Choroid plexus epithelial cell (primary cell): ENCODE measurements around the gene PLCL2.

Experiments
- DNase-seq: peaks from one replicate; pipeline ENCODE4 v3.0.0-alpha.2; 2010; ENCODE audit warnings: low read depth
- H3K4me3 ChIP-seq: 2 replicates; pipeline ENCODE4 v1.5.1; 2011; ENCODE audit warnings: low read depth, mild to moderate bottlenecking, control low read depth, low read length, moderate library complexity
- TF ChIP-seq, protein P1 (sequence below): conservative IDR thresholded peaks from 2 replicates; pipeline ENCODE4 v1.5.1; 2011; ENCODE audit warnings: low read depth, mild to moderate bottlenecking, control low read depth, inconsistent platforms, low read length, moderate library complexity

PLCL2 gene

DNA sequence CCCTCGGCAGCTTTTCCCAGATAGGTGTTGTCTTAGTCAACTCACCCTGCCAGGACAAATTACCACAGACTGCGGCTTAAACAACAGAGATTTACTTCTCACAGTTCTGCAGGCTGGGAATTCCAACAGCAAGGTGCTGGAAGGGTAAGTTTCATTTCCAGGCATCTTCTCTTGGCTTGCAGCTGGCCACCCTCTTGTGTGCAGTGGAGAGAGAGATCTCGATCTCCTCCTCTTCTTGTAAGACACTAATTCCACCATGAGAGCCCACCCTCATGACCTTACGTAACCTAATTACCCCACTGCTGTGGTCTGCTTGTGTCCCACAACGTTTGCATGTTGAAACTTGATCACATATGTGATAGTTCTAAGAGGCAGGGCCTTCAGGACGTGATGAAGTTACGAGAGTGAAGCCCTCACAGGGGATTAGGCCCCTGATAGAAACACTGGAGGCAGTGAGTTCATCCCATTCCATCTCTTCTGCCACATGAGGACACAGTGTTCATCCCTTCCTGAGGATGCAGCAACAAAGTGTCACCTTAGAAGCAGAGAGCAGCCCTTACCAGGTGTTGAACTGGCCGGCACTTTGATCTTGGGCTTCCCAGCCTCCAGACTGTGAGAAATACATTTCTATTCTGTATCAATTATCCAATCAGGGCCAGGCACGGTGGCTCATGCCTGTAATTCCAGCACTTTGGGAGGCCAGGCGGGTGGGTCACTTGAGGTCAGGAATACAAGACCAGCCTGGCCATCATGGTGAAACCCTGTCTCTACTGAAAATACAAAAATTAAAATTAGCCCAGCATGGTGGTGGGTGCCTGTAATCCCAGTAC lies 247.7 kb downstream of the PLCL2 start:
- DNase-seq: no peak
- TF ChIP-seq, protein P1, sequence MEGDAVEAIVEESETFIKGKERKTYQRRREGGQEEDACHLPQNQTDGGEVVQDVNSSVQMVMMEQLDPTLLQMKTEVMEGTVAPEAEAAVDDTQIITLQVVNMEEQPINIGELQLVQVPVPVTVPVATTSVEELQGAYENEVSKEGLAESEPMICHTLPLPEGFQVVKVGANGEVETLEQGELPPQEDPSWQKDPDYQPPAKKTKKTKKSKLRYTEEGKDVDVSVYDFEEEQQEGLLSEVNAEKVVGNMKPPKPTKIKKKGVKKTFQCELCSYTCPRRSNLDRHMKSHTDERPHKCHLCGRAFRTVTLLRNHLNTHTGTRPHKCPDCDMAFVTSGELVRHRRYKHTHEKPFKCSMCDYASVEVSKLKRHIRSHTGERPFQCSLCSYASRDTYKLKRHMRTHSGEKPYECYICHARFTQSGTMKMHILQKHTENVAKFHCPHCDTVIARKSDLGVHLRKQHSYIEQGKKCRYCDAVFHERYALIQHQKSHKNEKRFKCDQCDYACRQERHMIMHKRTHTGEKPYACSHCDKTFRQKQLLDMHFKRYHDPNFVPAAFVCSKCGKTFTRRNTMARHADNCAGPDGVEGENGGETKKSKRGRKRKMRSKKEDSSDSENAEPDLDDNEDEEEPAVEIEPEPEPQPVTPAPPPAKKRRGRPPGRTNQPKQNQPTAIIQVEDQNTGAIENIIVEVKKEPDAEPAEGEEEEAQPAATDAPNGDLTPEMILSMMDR: no peak
- no peak overlapping the region for H3K4me3 ChIP-seq

DNA sequence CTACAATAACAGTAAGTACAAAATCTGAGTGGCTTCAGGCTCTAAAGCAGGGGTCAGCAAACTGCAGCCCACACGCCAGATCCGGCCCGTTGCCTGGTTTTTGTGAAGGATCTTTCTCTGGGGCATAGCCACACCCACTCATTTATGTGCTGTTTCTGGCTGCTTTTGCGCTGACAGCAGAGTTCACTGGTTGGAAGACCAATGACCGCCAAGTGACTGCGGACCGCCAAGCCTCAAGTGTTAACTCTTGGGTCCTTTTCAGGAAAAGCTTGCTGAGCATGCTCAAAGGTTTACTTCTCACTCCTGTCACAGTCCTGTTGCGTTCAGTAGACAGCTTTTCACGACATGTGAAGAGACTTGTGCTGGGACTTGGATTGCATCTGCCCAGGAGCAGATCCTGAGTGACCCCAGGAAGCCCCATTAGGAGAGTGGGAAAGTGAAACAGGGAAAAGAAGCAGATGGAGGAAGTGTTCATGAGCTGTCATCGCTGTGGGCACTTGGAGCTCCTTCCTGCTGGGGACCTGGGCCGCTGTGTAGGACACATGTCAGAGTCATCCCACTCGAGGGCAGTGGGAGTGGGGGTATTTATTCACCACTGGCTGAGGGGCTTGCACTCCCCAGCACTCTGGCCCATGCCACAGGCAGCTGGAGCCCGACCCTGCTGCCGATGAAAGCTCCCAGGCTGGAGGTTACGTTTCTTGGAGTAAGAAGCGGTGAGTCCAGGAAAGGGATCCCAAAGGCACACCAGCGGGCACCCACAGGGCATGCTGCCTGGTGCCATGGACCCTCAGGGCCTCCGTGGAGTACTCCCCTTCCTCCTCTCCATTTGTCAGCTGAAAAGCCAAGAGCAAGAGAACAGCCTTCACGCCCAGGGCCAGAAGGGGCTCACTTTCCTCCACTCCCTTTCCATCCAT lies 249.1 kb downstream of the PLCL2 start:
- TF ChIP-seq, protein P1: no peak
- no peak for DNase-seq

DNA sequence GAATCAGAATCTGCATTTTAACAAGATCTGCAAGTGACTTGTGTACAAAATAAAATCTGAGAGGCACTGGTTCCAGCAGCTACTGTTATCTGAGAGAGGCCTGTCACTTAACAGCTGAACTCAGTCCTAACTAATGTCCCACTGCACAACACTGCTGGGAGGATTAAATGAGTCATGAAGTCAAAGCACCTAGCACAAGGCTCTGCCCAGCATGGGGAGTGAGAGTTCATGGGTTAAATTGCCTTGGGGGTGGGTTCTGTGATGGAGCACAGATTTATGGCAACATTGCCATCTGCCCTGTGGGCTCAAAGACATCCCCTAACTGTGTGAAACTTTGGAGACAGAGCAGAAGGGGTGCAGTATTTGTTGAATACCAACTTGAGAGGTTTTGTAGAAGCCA lies 250.9 kb downstream of the PLCL2 start:
- DNase-seq: no peak

More for the DNA sequence above, 249.1 kb downstream of the PLCL2 start:
- H3K4me3 ChIP-seq: no peak overlapping the region

DNA sequence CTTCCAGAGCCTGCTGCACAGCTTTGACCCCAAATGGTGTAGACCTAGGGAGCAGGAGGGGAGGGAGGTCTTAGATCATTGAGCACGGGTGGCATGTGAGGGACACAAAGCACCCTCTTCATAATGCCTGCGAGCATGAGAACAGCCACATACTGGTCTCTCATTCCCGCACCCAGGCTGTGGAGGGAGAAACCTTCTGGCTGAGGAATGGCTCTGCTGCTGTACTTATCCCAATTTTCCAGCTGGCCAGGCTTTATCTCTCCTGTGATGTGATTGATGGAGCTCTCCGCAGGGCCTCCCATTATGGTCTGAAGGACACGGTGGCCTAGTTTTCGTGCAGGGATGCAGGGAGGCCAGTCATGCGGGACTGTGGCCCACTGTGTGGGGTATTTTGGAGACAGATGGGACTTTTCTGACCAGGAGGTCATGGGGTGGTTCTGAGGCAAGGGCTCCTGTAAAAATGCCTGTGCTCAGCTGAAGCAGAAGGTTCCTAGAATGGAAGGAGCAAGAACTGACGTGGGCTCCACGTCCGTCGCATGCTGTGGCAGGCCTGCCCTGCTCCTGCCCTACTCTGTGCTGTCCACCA lies 251.5 kb downstream of the PLCL2 start:
- TF ChIP-seq, protein P1: no peak
- no peak for DNase-seq

More for the DNA sequence above, 250.9 kb downstream of the PLCL2 start:
- H3K4me3 ChIP-seq: no peak overlapping the region
- TF ChIP-seq, protein P1: no peak

GRCh38 chr3:17137321-17137826 lies 252.6 kb downstream of the PLCL2 start:
- DNase-seq: no peak
- TF ChIP-seq, protein P1: no peak
- H3K4me3 ChIP-seq: no peak overlapping the region

More for the DNA sequence above, 251.5 kb downstream of the PLCL2 start:
- H3K4me3 ChIP-seq: no peak overlapping the region

DNA sequence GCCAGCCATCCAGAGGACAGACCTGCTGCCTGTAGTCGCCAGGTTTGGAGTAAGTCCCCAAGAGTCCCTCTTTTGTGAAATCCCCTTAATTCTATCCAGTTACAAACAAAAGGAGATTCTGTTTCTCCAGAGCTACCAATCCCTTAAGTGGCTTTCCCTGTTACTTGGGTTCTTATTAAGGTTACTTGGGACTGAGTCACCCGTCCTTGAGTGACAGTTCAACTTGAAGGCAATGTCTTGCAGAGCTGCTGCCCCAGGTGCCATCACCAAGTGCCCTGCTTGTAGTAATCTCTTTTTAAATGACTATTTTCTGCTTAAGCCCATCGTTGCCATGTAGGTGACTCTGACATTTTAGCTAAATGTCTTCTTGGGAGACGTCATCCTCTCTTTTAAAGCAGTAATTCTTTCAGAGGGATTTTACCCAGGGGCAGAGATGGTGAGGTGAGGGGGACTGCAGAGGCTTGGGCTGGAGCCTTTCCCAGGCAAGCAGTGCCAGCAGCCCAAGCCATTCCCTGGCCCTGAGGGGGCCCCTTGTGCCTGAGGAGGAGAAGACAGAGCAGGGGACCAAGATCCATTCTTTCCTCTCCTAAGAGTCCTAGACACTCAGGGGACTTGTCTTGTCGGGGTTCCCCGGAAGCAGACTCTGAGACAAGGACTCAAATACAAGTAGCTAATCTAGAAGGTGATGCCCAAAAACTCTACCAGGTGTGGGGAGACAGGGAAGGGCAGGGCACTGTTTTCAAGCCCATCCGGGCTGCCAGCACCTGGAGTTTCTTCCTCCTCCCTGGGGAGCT lies 253.7 kb downstream of the PLCL2 start:
- TF ChIP-seq, protein P1: no peak
- no peak for DNase-seq

More for the DNA sequence above, 253.7 kb downstream of the PLCL2 start:
- no peak overlapping the region for H3K4me3 ChIP-seq
